Thyroid gland (tissue), 4 donors: ENCODE results near the gene TANC1. TPM values are rescaled to one million over a fixed set of nuclear protein-coding genes. Genes with fewer than 3 reads are reported as not detected.
A peak's percentile ranks its signal among the peaks of the same experiment; 100 is the strongest.

Experiments
- DNase-seq, 2 donors: peaks; one replicate each; pipeline ENCODE4 v3.0.0-alpha.2; 2019
- H3K27ac ChIP-seq, 3 donors: fragments of 200-600 bp; sonication (generic); 1 replicate in 2 of 3; 2 replicates in 1 of 3; pipeline ENCODE4 v1.5.1; 2016 to 2019; ENCODE audit warnings: mild to moderate bottlenecking in 1 of 3, moderate library complexity in 1 of 3
- H3K27me3 ChIP-seq: fragments of 200-600 bp; sonication (generic); one replicate; pipeline ENCODE4 v1.5.1; 2019
- H3K36me3 ChIP-seq, 2 donors: fragments of 200-600 bp; sonication (generic); one replicate each; pipeline ENCODE4 v1.5.1; 2016 to 2019
- H3K4me1 ChIP-seq, 2 donors: fragments of 200-600 bp; sonication (generic); one replicate each; pipeline ENCODE4 v1.5.1; 2017 to 2019
- H3K4me3 ChIP-seq, 3 donors: fragments of 200-600 bp; sonication (generic); replicated peaks in 1 of 3; 1 replicate in 2 of 3; 2 replicates in 1 of 3; pipeline ENCODE4 v1.5.1; 2016; ENCODE audit warnings: mild to moderate bottlenecking in 1 of 3
- H3K9me3 ChIP-seq: fragments of 200-600 bp; sonication (generic); one replicate; pipeline ENCODE4 v1.5.1; 2017
- POLR2A ChIP-seq, 2 donors: fragments of 450-650 bp; IDR thresholded peaks; one replicate each; pipeline ENCODE4 v1.6.1; 2017; ENCODE audit warnings: antibody characterized with exemption in 2 of 2, mild to moderate bottlenecking in 2 of 2, moderate library complexity in 1 of 2
- WGBS, 2 donors: methylation state at CpG; one replicate each; pipeline ENCODE4 v1.1.5; 2017; 5-methylcytosine and 5-hydroxymethylcytosine counted together
- intact Hi-C: fragments of 100-400 bp; cut with DNase I; formaldehyde crosslinking; loops from one replicate; pipeline ENCODE4 v1.15.1; 2023
- total RNA-seq, 4 donors: library from RNA; depleted of rRNA; stranded (reverse); fragments of >200 nt; gene quantifications; one replicate each; pipeline ENCODE4 v1.2.3, GENCODE V29; 2016
- TF ChIP-seq, protein P1 (sequence below), 6 experiments: fragments of 200-600 bp in 3 of 6; fragments of 450-650 bp in 3 of 6; sonication (generic) in 3 of 6; IDR thresholded peaks; one replicate each; pipeline ENCODE4 v1.5.1; 2016 to 2019; ENCODE audit warnings: antibody characterized with exemption in 6 of 6, mild to moderate bottlenecking in 2 of 6, inconsistent platforms in 1 of 6, moderate library complexity in 1 of 6

TANC1 gene
- total RNA-seq, 4 donors from 2014 or later = 51.1 to 93.8 (median 63.6) TPM

DNA sequence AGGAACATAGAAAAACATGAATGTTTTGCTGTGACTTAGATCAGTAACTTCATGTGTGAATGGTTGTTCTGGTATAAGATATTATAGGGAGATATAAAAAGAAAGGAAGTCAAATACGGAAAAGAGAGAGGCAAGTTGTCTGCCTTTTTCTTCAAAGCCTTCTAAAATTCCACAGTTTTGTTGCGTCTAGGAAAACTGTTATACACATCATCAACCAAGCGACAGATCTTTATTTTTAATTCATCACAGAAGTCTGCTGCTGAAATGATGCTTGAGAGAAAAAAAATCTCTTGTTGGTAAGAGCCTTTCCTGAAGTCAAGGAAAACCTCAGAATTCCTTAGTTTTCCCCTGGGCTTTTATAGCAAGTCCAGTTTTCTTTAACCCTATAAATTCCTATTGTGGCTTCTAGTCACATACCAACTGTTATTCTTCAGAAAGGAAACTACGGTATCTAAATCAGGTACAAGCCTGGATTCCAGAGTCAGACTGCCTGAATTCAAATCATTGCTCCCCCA lies 36.3 kb upstream of the TANC1 start:
- Histone ChIP-seq H3K27me3 (no peaks in the 10 kb centered on the region), H3K4me1 (peaks cover 16 to 33% of the 10 kb centered on the region in 2 donors), H3K36me3 (no peaks in the 10 kb centered on the region), H3K4me3 (no peak overlapping the region), H3K27ac (peak overlapping the region in 1 of 3 donors; percentile 18), H3K9me3 (no peaks in the 10 kb centered on the region)
- no peak for TF ChIP-seq POLR2A (IDR thresholded peaks at IDR 0.05)
- TF ChIP-seq, protein P1, sequence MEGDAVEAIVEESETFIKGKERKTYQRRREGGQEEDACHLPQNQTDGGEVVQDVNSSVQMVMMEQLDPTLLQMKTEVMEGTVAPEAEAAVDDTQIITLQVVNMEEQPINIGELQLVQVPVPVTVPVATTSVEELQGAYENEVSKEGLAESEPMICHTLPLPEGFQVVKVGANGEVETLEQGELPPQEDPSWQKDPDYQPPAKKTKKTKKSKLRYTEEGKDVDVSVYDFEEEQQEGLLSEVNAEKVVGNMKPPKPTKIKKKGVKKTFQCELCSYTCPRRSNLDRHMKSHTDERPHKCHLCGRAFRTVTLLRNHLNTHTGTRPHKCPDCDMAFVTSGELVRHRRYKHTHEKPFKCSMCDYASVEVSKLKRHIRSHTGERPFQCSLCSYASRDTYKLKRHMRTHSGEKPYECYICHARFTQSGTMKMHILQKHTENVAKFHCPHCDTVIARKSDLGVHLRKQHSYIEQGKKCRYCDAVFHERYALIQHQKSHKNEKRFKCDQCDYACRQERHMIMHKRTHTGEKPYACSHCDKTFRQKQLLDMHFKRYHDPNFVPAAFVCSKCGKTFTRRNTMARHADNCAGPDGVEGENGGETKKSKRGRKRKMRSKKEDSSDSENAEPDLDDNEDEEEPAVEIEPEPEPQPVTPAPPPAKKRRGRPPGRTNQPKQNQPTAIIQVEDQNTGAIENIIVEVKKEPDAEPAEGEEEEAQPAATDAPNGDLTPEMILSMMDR (IDR thresholded peaks at IDR 0.05) = no peak
- no peak for DNase-seq
- WGBS, 2 donors = 17 to 30% methylated on average over 4 of the region's 4 CpGs
- intact Hi-C loops = no loop called here

DNA sequence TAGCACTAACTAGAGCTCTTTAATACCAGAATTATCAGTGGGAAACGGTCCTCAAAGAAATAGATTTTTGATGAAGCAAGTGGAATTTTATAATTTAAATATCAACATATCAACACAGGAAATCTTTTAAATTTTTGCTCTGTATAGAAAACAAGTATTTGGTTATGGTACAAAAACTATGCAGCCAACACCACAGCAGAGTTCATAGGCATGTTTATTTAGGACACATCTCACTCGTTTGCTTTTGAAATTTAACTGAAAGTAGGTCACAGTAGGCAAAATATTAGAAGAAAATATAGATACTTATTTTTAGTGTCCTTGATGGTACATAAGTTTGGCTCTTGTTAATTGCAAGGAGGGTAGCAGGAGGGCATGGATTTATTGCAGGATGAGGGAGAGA lies 34.3 kb upstream of the TANC1 start:
- H3K4me3 ChIP-seq = no peak overlapping the region
- H3K4me1 ChIP-seq = peaks cover 16 to 34% of the 10 kb centered on the region in 2 donors
- intact Hi-C loops = no loop called here
- H3K36me3 ChIP-seq = no peaks in the 10 kb centered on the region
- 47 to 53% methylated on average over 2 of the region's 2 CpGs for WGBS, 2 donors
- no peaks in the 10 kb centered on the region for H3K9me3 ChIP-seq
- no peak for DNase-seq
- no peak overlapping the region for H3K27ac ChIP-seq
- TF ChIP-seq, protein P1 (IDR thresholded peaks at IDR 0.05) = no peak
- no peak for TF ChIP-seq POLR2A (IDR thresholded peaks at IDR 0.05)
- no peaks in the 10 kb centered on the region for H3K27me3 ChIP-seq

- DNase-seq = no peak
- Histone ChIP-seq H3K27ac (no peak overlapping the region), H3K4me3 (no peak overlapping the region), H3K27me3 (no peaks in the 10 kb centered on the region), H3K36me3 (no peaks in the 10 kb centered on the region), H3K9me3 (no peaks in the 10 kb centered on the region), H3K4me1 (peaks cover 16 to 34% of the 10 kb centered on the region in 2 donors)
- 94 to 99% methylated on average over 3 of the region's 3 CpGs for WGBS, 2 donors
- intact Hi-C loops = no loop called here
- TF ChIP-seq, protein P1 (IDR thresholded peaks at IDR 0.05) = no peak
- no peak for TF ChIP-seq POLR2A (IDR thresholded peaks at IDR 0.05)
Observed at GRCh38 chr2:158935617-158936016, 32.8 kb upstream of the TANC1 start.

DNA sequence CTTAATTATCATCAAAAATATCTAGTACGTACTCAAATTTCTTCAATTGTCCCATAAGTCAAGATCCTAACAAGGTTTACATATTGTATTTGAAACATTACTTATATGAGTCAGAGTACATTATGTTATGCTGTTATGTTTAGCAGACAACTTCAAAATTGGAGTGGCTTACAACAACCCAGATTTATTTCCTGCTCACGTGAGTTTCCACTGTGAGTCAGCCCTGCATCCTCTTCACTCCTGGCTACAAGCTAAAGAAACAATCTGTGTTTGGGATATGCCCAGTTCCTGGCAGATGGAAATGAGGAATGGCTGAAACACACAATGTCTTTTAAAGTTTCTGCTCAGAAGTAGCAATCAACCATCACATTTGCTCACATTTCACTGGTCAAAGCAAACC lies 31.5 kb upstream of the TANC1 start:
- no peaks in the 10 kb centered on the region for H3K36me3 ChIP-seq
- no peaks in the 10 kb centered on the region for H3K27me3 ChIP-seq
- no peaks in the 10 kb centered on the region for H3K9me3 ChIP-seq
- 45 to 62% methylated on average over 2 of the region's 2 CpGs for WGBS, 2 donors
- H3K4me3 ChIP-seq = no peak overlapping the region
- intact Hi-C loops = no loop called here
- DNase-seq = peak; percentile 22 to 35
- TF ChIP-seq, protein P1 (IDR thresholded peaks at IDR 0.05) = no peak
- no peak for TF ChIP-seq POLR2A (IDR thresholded peaks at IDR 0.05)
- no peak overlapping the region for H3K27ac ChIP-seq
- H3K4me1 ChIP-seq = peaks cover 16 to 32% of the 10 kb centered on the region in 2 donors

- no peak for DNase-seq
- intact Hi-C loops = no loop called here
- no peaks in the 10 kb centered on the region for H3K36me3 ChIP-seq
- no peak overlapping the region for H3K27ac ChIP-seq
- H3K4me3 ChIP-seq = no peak overlapping the region
- 95 to 96% methylated on average over 2 of the region's 2 CpGs for WGBS, 2 donors
- H3K27me3 ChIP-seq = no peaks in the 10 kb centered on the region
- TF ChIP-seq, protein P1 (IDR thresholded peaks at IDR 0.05) = no peak
- no peak for TF ChIP-seq POLR2A (IDR thresholded peaks at IDR 0.05)
- H3K9me3 ChIP-seq = no peaks in the 10 kb centered on the region
- peaks cover 7 to 13% of the 10 kb centered on the region in 2 donors for H3K4me1 ChIP-seq
Observed at GRCh38 chr2:158940356-158940755, 28.1 kb upstream of the TANC1 start.
